Measurements from ENCODE around the gene PCDH9.

Gene PCDH9

GRCh38 chr13:66468656-66469055 lies 761.5 kb downstream of the PCDH9 start:
- DNase-seq (ENCODE audit: low read depth in 3 of 3) = no peak

DNA sequence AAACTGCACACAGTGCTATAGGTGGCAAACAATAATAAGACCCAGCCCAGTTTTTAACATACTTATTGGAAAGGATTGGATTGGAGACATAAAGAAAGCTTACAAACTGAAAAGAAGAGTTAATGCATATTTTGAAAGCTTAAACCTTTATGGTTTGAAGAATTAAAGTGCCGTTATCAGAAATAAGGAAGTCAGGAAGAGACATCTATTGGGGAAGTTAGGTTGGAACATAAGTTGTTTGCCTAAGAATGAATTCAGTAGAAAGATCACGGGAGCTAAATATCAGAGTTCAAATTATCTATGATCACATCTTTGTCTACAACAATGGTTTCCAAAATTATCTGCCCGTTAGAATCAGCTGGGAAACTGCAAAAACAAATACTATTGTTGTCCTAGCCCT lies 767.9 kb downstream of the PCDH9 start:
- DNase-seq (ENCODE audit: low read depth in 3 of 3) = no peak

DNA sequence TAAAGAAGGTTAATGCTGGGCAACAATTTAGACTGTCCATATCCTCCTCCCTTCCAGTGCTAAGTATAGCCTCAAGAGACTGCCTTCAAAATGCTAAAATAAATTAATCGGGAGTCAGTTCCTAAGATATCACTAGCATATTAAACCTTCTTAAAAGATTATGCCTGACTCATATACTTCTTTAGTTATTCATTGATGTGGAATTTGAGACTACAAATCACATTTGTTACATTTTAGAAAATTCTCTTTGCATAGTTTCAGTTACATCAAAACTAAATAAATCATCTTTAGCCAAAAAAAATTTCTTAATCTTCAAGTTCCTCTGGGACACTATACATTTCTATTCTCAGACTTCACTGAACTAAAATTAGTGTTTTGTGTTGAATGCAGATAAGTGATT lies 769.1 kb downstream of the PCDH9 start:
- DNase-seq (ENCODE audit: low read depth in 3 of 3) = no peak

- no peak for DNase-seq (ENCODE audit: low read depth in 3 of 3)
These were observed 770.5 kb downstream of the PCDH9 start for GRCh38 chr13:66459634-66460033.

DNA sequence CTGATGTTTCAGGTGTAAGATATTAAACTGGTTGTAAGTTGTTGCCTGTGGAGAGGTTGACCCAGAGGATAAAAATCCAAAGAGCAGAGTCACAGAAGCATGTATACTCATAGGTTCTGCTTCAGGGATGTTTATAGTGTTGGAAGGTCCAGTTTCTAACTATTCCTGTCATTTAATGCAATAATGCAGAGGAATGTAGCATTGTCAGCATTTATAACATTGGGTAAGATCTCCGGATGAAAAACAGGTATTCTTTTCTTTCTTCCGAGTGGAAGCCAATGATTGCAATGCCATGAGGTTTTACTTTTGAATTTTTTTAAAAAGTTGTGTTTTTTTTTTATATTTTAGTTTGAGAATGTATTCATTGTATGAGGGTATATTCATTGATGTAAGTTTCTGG lies 771.0 kb downstream of the PCDH9 start:
- no peak for DNase-seq (ENCODE audit: low read depth in 3 of 3)

DNA sequence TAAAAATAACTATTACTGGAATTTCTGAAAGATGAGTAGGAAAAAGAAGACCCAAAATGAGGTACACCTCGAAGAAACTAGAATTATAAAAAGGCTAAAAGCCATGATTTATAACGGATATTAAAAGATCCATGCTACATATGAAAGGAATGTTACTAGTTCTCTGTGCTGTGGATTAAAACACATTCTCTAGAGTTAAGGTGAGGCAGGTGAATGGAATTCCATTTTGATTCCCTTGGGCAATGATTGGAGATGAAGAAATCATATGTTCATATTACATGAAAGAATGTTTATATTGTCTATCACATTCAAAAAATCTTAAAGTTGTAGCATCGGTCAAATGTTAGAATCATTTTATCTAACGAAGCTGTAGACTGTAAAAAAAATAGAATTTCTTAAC lies 783.7 kb downstream of the PCDH9 start:
- DNase-seq (ENCODE audit: low read depth in 3 of 3) = no peak

DNA sequence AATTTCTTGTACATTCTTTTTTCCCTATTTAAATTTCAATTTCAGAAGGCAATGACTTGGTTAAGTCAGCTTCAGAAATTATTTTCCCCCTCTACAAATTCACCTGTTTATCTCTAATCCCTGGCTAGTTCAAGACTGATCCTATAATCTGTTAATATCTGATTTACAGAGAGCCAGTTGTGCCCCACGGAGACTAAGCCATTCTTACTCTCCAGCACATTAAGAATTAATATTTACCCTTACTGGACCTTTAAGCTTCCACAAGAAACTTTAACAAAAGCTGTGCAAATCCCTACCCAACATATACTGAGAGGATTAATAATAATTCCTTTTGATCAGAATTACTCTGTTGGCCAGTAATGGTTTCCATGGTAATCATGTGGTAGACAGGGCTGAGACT lies 786.2 kb downstream of the PCDH9 start:
- DNase-seq (ENCODE audit: low read depth in 3 of 3) = no peak

DNA sequence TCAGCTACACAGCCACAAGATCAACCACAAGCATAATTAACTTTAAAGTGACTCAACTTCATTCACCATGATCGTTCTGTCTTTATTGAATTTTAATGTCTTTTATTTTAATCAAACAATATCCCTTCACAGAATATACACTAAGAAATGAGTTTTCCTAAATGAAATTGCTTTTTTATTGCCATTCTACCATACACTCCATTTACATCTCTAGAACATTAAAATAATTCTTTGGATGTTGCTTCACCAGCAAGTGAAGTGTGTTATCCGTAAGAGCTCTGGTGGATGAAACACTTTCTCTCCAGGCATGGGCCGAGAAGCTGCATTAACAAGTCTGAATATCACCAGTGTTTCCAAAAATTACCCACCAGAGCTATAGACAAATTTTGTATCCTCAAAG lies 789.2 kb downstream of the PCDH9 start:
- DNase-seq (ENCODE audit: low read depth in 3 of 3) = no peak

GRCh38 chr13:66430728-66431127 lies 799.4 kb downstream of the PCDH9 start:
- DNase-seq (ENCODE audit: low read depth in 3 of 3) = no peak

DNA sequence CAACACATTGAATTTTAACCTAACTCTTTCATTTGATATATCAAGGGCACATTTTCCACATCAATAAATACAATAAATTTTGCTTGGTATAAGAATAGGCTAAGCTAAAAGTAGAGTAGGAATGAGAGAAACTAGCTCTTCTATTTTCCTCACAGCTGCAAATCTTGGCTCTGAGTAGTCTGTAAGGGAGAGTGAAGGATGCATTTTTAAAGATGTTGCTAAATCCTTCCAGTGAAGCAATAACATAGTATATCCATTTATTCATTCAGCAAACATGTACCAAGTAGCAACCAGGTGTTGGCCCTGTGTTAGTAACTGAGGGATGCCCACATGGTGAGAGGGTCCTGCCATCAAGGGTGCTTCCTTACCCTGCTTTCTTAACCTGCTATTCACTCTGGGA lies 799.9 kb downstream of the PCDH9 start:
- DNase-seq (ENCODE audit: low read depth in 3 of 3) = no peak

GRCh38 chr13:66429156-66429555 lies 801.0 kb downstream of the PCDH9 start:
- no peak for DNase-seq (ENCODE audit: low read depth in 3 of 3)

GRCh38 chr13:66427458-66427861 lies 802.7 kb downstream of the PCDH9 start:
- DNase-seq (ENCODE audit: low read depth in 3 of 3) = no peak

- no peak for DNase-seq (ENCODE audit: low read depth in 3 of 3)
These were observed 804.4 kb downstream of the PCDH9 start for GRCh38 chr13:66425741-66426140.

- DNase-seq (ENCODE audit: low read depth in 3 of 3) = no peak
These were observed 805.7 kb downstream of the PCDH9 start for GRCh38 chr13:66424422-66424821.

DNA sequence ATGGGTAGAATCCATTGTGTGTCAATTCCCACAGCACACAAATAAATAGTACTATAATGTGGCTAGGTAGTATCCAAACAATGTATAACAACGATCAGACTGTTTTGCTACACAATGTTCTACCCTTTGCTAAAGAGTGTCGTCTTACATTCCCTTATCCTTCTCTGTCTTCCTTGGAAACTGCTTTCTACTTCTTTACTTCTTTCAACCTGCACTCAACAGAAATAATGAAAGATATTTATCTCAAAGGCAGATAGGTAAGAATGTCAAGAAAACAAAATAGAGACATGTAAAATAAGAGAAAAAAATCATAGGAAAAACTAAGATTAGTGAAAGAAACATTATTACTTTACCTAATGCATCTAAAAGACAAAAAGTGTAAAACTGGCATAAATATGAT lies 814.7 kb downstream of the PCDH9 start:
- DNase-seq (ENCODE audit: low read depth in 3 of 3) = no peak

- no peak for DNase-seq (ENCODE audit: low read depth in 3 of 3)
These were observed 815.9 kb downstream of the PCDH9 start for GRCh38 chr13:66414066-66414800.

DNA sequence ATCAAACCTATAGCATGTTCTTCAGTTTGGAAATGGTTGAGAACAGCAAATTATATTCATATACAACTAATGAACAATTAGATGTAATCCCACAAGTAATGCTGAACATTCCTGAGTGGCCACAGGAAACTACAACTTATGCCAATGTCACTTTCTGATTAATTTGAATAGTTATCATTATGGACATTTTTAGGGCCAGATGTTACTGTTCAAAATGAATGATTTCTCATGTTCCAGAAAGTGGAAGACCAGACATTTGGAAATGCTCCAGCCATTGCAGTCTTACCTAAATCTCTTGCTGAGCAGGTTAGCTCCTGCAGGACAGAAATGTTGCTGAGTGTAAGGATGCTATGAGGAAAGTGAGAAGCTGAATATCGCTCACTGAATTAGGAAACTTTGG lies 819.8 kb downstream of the PCDH9 start:
- no peak for DNase-seq (ENCODE audit: low read depth in 3 of 3)

- DNase-seq (ENCODE audit: low read depth in 3 of 3) = no peak
These were observed 820.6 kb downstream of the PCDH9 start for GRCh38 chr13:66409542-66409941.

DNA sequence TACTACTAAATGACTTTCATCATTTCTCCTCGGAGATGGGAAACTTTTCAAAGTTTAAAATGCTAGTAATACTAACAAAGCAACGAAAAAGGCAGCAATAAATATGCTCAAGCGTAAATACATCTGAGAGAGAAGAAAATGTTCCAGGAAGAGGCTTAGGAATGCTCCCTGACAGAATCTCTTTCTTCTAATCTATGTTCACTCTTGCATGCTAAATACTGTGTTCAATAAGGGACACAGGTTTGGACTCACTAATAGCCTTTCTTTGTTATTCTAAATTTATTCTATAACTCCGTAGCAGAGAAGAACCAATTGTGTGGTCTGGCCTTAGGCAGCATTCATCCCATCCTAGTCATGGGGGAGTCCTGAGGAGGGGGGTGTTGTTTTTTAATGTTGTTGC lies 823.0 kb downstream of the PCDH9 start:
- no peak for DNase-seq (ENCODE audit: low read depth in 3 of 3)

- no peak for DNase-seq (ENCODE audit: low read depth in 3 of 3)
These were observed 824.0 kb downstream of the PCDH9 start for GRCh38 chr13:66405908-66406802.

DNA sequence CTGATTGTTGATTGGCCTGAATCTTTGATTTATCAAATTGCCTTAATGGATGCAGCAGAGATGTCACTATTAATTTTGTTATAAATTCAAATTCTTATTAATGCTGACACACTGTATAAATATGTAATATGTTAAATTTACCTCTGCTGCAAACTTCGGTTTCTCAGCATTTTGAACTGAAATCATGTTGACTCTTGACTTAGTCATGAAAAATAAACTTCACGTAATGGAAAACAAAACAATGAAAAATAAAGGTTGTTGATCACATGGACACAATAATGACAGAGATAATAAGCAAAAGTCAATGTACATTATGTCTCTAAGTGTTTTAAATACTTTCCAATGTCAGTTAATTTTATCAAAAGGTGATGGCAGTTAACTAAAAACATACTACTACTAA lies 827.6 kb downstream of the PCDH9 start:
- DNase-seq (ENCODE audit: low read depth in 3 of 3) = no peak

GRCh38 chr13:66402066-66402465 lies 828.1 kb downstream of the PCDH9 start:
- no peak for DNase-seq (ENCODE audit: low read depth in 3 of 3)

DNA sequence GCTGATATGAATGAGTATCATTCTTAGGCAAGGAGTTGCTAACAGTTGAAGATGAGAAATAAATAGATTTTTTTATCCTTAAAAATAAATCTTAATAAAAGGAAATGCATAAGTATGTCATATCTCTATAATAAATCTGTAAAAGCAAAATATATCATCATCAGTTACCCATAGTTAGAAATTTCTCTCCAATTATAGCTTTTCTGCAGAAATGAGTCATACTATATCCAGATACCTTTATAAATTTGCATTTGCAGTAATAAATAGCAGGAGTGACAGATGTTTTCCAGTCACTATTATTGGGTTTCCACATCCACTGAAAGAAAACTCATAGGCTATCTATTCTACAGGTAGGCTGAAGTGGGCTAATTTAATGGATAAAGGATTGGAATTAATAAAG lies 829.8 kb downstream of the PCDH9 start:
- DNase-seq (ENCODE audit: low read depth in 3 of 3) = no peak

Data from stimulated activated CD4-positive, alpha-beta T cell treated with anti-CD3 and anti-CD28 coated beads, TNF-alpha, amount 100 ng/mL, for 48 hours (primary cell).